Smooth muscle cell of the umbilical artery (primary cell): ENCODE data around the gene PPP1R14B. TPM values are rescaled to one million over a fixed set of nuclear protein-coding genes. Genes with fewer than 3 reads are reported as not detected.

Source experiments
- total RNA-seq: library from RNA; depleted of rRNA; stranded (reverse); fragments of >200 nt; gene quantifications from 2 replicates; pipeline ENCODE4 v1.2.3, GENCODE V29; 2014

Gene PPP1R14B
- total RNA-seq, result 175 and 215 TPM in 2 replicates

DNA sequence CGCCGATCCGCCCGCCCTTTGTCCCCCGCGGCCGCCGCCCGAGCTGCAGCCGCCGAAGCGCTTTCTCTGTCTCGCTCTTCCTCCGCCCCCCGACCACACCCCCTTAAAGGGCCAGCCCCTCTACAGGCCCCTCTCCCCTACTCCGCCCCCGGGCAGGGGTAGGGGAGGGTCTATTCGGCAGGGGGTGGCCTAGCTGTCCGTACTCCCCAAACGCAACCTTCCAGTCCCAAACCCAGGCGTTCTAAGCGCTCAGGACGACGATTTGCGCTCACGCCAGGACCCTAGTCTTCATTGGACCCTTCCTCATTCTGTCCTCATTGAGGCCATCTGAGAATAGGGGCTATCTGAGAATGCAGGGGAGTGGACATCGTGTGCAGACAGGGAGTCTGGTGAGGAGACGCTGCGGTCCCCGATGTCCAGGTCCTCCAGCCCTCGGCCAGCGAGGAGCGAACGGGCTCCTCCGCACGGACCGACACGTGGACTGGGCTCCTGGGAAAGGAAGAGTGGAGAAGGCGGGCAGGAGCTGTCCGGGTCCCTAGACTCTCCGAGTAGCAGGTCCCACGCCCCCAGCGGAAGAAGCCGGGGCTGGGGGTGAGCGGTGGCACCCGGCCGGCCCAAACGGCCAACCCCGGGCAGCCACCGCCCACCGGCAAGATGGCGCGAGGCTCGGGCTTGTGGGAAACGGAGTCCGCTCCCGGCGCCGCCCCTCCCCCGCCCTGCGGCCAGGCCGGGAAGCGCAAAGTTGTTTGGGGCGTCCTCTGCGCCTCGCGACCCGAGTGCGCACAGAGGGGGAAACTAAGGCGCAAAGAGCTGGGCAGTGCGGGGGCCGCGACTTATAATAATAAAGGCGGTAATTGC, at the start of gene PPP1R14B:
Gene PPP1R14B, minus strand, starts transcription at position 73 of the 858 bp plus-strand sequence. CDS start 270 bp downstream, outside the sequence.

DNA sequence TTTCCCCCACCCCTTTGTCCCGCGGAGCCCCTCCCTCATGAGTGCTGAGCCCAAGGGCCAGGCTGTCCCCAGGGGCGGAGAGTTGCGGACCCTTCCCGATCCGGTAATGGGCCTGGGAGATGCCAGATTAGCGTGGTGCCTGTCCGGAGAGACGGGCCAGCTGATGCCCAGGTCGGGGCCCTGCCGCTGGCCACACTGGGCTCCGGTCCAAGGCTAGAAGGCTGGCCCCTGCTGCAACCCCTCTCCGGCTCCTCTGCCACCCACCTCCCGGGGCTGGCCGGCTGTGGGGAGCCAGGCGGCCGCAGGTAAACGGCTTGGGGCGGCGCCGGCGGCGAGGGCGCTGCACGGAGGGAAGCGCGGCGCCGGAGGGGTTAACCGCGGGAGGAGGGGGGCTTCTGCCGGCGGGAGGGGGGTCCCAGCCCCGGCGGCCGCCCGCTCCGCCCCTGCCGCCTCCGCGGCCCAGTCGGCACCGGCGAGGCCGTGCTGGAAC, 44.6 kb upstream of the PPP1R14B start, which contains the start of gene KCNK4:
Gene KCNK4, plus strand, starts transcription at position 41 of the 490 bp plus-strand sequence. CDS start 1,717 bp downstream, outside the sequence.

DNA sequence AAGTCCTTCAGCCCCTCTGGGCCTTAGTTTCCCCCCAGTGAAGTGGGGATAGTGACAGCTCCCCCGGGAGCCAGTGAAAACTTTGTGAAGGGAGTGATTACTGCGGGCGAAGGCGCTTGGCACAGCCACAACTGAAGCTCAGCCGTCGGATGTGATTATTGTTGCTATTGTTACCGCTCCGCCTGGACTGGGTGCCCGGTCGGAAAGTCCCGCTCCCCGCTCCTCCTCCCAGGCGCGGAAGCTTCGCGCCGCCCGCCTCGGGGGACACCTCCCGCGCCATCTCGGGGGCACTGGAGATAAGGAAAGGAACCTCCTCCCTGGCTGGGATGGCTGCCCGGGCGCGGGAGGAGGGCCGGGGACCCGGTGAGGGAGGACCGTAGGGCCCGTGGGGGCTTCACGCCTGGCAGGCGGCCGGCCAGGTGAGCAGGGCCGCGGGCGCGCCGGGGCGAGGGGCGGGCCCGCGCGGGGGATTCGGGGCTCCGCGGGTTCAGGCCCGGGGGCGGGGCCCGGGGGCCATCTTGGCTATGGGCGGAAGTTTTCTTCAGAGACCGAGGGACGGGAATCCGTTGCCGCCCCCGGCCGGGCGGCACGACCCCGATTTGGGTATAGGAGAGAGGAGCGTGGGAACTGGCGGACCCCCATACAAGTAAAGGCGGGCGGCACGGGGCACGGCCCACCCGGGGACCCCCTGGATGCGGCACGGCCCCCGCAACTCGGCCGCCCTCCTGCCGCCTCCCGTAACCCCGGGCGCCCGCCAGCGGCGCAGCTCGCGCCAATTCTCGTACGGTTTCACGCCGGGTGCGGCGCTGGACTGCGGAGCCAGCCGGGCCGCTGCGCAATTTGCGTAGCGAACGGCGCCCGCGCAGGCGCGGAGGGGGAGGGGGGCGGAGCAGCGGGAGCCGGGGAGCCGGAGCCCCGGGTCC, 38.5 kb upstream of the PPP1R14B start, which contains the start of gene GPR137:
Gene GPR137, plus strand, starts transcription at position 887 of the 923 bp plus-strand sequence. CDS start 677 bp downstream, outside the sequence.

GRCh38 chr11:64284048-64284961, 37.6 kb upstream of the PPP1R14B start, which contains the start of gene BAD:
Gene BAD, minus strand, starts transcription at chr11:64284665. Its CDS starts 297 bp downstream, at chr11:64284368.

DNA sequence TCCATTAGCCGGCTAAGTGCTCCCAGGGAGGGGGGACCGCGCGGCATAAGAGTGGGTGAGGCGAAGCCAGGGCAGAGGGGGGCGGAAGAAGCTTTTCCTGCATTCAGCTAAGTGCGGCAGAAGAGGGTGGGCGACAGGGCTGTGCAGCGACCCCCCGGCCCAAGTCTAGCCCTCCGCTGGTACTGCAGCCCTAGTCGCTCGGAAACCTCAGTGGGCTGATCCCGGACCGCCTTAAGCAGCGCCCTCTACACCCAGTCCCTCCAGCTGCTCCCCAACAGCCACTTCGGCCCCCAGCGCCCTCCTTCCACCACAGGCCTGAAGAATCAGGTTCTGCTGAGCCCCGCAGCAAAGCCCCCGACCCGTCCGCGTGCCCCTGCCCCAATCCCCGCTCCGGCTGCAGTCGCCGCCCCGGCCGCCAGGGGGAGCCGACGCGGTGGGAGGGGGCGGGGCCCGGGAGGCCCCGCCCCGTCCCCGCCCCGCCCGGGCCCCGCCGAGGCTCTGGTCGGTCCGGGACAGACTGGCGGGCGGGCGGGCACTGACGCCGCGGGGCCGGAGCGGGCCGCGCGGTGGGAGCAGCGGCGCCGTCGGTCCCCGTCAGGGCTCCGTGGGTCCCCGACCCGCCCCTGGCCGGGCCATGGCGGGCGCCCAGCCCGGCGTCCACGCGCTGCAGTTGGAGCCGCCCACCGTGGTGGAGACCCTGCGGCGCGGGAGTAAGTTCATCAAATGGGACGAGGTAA, 4.4 kb upstream of the PPP1R14B start, which contains the start of gene PLCB3:
Gene PLCB3, plus strand, starts transcription at position 515 of the 737 bp plus-strand sequence. Its CDS starts 120 bp downstream, at position 635.

GRCh38 chr11:64240435-64241240, 6.1 kb downstream of the PPP1R14B start, which contains the start of gene FKBP2:
Gene FKBP2, plus strand, starts transcription at chr11:64241095. Its CDS starts 1,293 bp downstream, at chr11:64242388.

DNA sequence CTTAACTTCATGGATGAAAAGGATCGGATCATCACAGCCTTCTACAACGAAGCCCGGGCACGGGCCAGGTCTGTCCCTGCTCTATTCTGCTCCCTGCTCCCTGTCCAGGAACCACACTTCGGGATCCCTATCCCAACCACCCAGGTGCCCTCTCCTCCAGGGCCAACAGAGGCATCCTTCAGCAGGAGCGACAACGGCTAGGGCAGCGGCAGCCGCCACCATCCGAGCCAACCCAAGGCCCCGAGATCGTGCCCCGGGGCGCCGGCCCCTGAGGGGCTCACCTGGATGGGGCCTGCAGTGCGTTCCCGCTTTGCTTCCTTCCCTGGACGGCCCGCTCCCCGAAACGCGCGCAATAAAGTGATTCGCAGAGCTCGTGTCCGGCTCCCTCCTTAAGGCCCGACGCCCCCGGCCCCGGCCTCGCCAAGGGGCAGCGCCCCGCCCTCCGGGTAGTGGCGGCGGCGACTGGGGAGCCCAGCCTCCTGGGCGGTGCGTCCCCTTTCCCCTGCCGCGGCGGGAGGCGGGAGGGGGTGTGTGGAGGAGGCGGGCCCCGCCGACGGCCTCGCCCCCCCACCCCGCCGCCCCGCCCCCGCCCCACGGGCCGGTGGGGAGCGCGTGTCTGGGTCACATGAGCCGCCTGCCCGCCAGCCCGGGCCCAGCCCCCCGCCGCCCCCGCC, 12.7 kb downstream of the PPP1R14B start, which contains the start of gene VEGFB:
Gene VEGFB, plus strand, starts transcription at position 672 of the 674 bp plus-strand sequence. CDS start 250 bp downstream, outside the sequence.

GRCh38 chr11:64230171-64230984, 16.4 kb downstream of the PPP1R14B start, which contains the start of gene DNAJC4:
Gene DNAJC4, plus strand, starts transcription at chr11:64230548. Its CDS starts 307 bp downstream, at chr11:64230855.

GRCh38 chr11:64225608-64226506, 20.9 kb downstream of the PPP1R14B start, which contains the start of the genes NUDT22 and TRPT1:
Gene NUDT22, plus strand, starts transcription at chr11:64226274. Its CDS starts 379 bp downstream, at chr11:64226653.
Gene TRPT1, minus strand, starts transcription at chr11:64226186. Its CDS starts 326 bp downstream, at chr11:64225860.

DNA sequence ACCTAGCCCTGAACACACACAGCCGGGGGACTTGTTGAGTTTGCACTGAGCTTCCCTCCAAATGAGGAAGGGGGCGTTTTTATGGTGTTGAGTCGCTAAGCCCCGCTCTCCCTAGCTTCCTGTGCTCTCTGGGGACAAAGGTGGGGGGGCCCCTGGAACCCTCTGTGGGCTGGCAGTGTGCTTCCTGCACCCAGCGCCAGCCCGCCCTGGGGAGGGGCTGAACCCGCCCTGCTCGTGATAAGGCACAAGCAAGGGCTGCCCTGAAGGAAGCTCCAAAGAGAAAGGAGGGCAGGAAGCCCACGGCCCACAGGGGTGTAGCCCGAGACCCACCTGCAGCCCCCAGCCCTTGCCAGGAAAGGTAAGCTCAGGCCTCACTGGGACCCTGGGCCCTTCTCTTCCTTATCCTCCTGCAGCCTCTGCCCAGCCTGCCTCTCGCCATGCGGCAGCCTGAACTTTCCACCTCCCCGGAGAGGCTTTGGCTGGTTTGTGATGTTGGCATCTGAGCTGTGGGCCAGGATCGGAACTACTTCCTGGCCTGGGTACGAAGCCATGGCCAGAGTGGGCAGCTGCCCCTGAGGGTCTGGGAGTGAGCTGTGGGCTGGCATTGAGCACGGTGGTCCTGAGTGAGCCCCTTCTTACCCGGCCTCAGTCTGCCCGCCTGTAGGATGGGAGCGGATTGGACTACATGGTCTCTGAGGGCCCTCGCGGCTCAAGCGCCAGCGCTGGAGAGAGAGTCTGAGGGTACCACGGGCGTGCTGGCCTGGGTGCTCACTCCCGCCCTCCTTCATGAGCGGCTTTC, 40.1 kb downstream of the PPP1R14B start, which contains the start of gene FERMT3:
Gene FERMT3, plus strand, starts transcription at position 265 of the 799 bp plus-strand sequence. CDS start 644 bp downstream, outside the sequence.

Other genes with a start within 250 kb of the PPP1R14B start
- 0.09 and 0.59 TPM in 2 replicates for gene FLRT1, start 211.0 kb downstream of the PPP1R14B start, total RNA-seq
- 9.8 and 15.1 TPM in 2 replicates for gene MACROD1, start 80.8 kb downstream of the PPP1R14B start, total RNA-seq
- 90.0 and 203 TPM in 2 replicates for gene STIP1, start 60.8 kb downstream of the PPP1R14B start, total RNA-seq
- gene FERMT3, start 40.2 kb downstream of the PPP1R14B start, total RNA-seq, result 0.30 and 1.7 TPM in 2 replicates
- 27.6 and 29.4 TPM in 2 replicates for gene TRPT1, start 20.8 kb downstream of the PPP1R14B start, total RNA-seq
- gene NUDT22, start 20.7 kb downstream of the PPP1R14B start, total RNA-seq, result 45.1 and 49.0 TPM in 2 replicates
- 10.8 and 13.7 TPM in 2 replicates for gene DNAJC4, start 16.4 kb downstream of the PPP1R14B start, total RNA-seq
- gene VEGFB, start 12.4 kb downstream of the PPP1R14B start, total RNA-seq, result 28.2 and 32.9 TPM in 2 replicates
- gene FKBP2, start 5.8 kb downstream of the PPP1R14B start, total RNA-seq, result 53.1 and 63.8 TPM in 2 replicates
- gene PLCB3, start 4.6 kb upstream of the PPP1R14B start, total RNA-seq, result 29.4 and 53.7 TPM in 2 replicates
- gene BAD, start 37.7 kb upstream of the PPP1R14B start, total RNA-seq, result 31.4 and 48.1 TPM in 2 replicates
- gene GPR137, start 38.9 kb upstream of the PPP1R14B start, total RNA-seq, result 9.2 and 11.9 TPM in 2 replicates
- gene KCNK4, start 44.4 kb upstream of the PPP1R14B start, total RNA-seq, result not detected in 2 replicates
- 0.28 TPM in 1 of 2 replicates, not detected in the other for gene CATSPERZ, start 53.4 kb upstream of the PPP1R14B start, total RNA-seq
- 24.1 and 28.5 TPM in 2 replicates for gene ESRRA, start 58.6 kb upstream of the PPP1R14B start, total RNA-seq
- 157 and 327 TPM in 2 replicates for gene TRMT112, start 70.6 kb upstream of the PPP1R14B start, total RNA-seq
- gene PRDX5, start 71.2 kb upstream of the PPP1R14B start, total RNA-seq, result 173 and 330 TPM in 2 replicates
- gene CCDC88B, start 93.3 kb upstream of the PPP1R14B start, total RNA-seq, result 1.3 and 1.5 TPM in 2 replicates
- 24.1 and 45.3 TPM in 2 replicates for gene RPS6KA4, start 112.2 kb upstream of the PPP1R14B start, total RNA-seq